HepG2 (cell line): ENCODE data around the gene ITGB6. TPM values are rescaled to one million over a fixed set of nuclear protein-coding genes. Genes with fewer than 3 reads are reported as not detected.

Experiments
- ATAC-seq: fragments of 200-7000 bp; cut with Tn5 transposase; 3 replicates; pipeline ENCODE4 v1.9.1; 2020; ENCODE audit warnings: mild to moderate bottlenecking, moderate library complexity
- BruUV-seq: library from RNA; stranded (reverse); fragments of 400-500 nt; replicated peaks from 2 replicates; lab custom pipeline; 2021; lab: Mats Ljungman, UMichigan
- CTCF ChIA-PET: fragments of 300-600 bp; formaldehyde crosslinking; extraction: SDS; loops from one replicate; lab custom pipeline; 2021; ENCODE audit warnings: low total read pairs, inconsistent platforms, low intra/inter-chr PET ratio; lab: Yijun Ruan, JAX
- POLR2A ChIA-PET: fragments of 350-600 bp; sonication (Branson Sonifier 250); formaldehyde crosslinking; loops from one replicate; lab custom pipeline; 2020; ENCODE audit warnings: antibody characterized with exemption, inconsistent platforms; lab: Yijun Ruan, JAX
- DNase-seq: peaks from one replicate; pipeline ENCODE4 v3.0.0-alpha.2; 2015; ENCODE audit warnings: low spot score
- FAIRE-seq: peaks from 3 replicates; lab custom pipeline; 2011; peaks lifted over from hg19 to GRCh38; lab: Jason Lieb, UNC
- H2AFZ ChIP-seq: one replicate; pipeline ENCODE4 v1.6.1; 2011; ENCODE audit warnings: low read length, inconsistent platforms
- H3K27ac ChIP-seq: fragments of 300-600 bp; 3 replicates; pipeline ENCODE4 v1.8.0; 2011; ENCODE audit warnings: mixed run types, mild to moderate bottlenecking, mixed read lengths, low read length, inconsistent platforms; ENCODE audit not compliant: insufficient read depth; ENCODE audit errors: extremely low read length
- H3K27me3 ChIP-seq, 2 experiments: fragments of 200-600 bp in 1 of 2; 2 replicates in 1 of 2; 3 replicates in 1 of 2; pipeline versions ENCODE4 v1.6.0 to v1.8.0; 2011; ENCODE audit warnings: low read length in 2 of 2, mild to moderate bottlenecking in 2 of 2, moderate library complexity in 2 of 2, inconsistent platforms in 1 of 2; ENCODE audit not compliant: insufficient read depth in 2 of 2, control insufficient read depth in 1 of 2
- H3K36me3 ChIP-seq, 2 experiments: fragments of 200-600 bp in 1 of 2; replicated peaks in 1 of 2; 2 replicates in 1 of 2; 3 replicates in 1 of 2; pipeline versions ENCODE4 v1.5.1 to v1.8.0; 2011; ENCODE audit warnings: low read length in 2 of 2, inconsistent platforms in 1 of 2; ENCODE audit not compliant: insufficient read depth in 2 of 2, control insufficient read depth in 1 of 2
- H3K4me1 ChIP-seq: 2 replicates; pipeline ENCODE4 v1.5.1; 2012; ENCODE audit warnings: low read length, inconsistent platforms; ENCODE audit not compliant: insufficient read depth
- H3K4me2 ChIP-seq: 2 replicates; pipeline ENCODE4 v1.6.0; 2011; ENCODE audit warnings: low read depth, low read length, inconsistent platforms
- H3K4me3 ChIP-seq, 3 experiments: fragments of 200-600 bp in 1 of 3; sonication (generic), shearing (Covaris generic) in 1 of 3; replicated peaks in 1 of 3; 2 replicates each; pipeline ENCODE4 v1.5.1; 2011 to 2016; ENCODE audit warnings: low read length in 3 of 3, inconsistent platforms in 2 of 3, low read depth in 2 of 3, mild to moderate bottlenecking in 2 of 3, control low read depth in 1 of 3, mixed read lengths in 1 of 3; ENCODE audit not compliant: insufficient read depth in 1 of 3
- H3K79me2 ChIP-seq: one replicate; pipeline ENCODE4 v1.6.1; 2011; ENCODE audit warnings: low read length, inconsistent platforms; ENCODE audit not compliant: insufficient read depth
- H3K9ac ChIP-seq: 2 replicates; pipeline ENCODE4 v1.6.0; 2011; ENCODE audit warnings: mild to moderate bottlenecking, low read depth, low read length, inconsistent platforms; ENCODE audit not compliant: insufficient read depth
- H3K9me3 ChIP-seq: 2 replicates; pipeline ENCODE4 v1.5.1; 2012; ENCODE audit warnings: mild to moderate bottlenecking, low read length
- H4K20me1 ChIP-seq: 2 replicates; pipeline ENCODE4 v1.6.0; 2011; ENCODE audit warnings: inconsistent platforms, mild to moderate bottlenecking, low read length, moderate library complexity; ENCODE audit not compliant: insufficient read depth
- DRAP1 ChIP-seq: IDR thresholded peaks from 2 replicates; pipeline ENCODE4 v1.6.1; 2016; ENCODE audit warnings: missing genetic modification reagents, missing compliant biosample characterization
- MIER2 ChIP-seq: IDR thresholded peaks from 2 replicates; pipeline ENCODE4 v1.6.1; 2016; ENCODE audit warnings: missing biosample characterization, missing genetic modification reagents
- MTF2 ChIP-seq: sonication (generic); formaldehyde crosslinking; IDR thresholded peaks from 2 replicates; pipeline ENCODE4 v1.5.0; 2020; ENCODE audit warnings: missing genetic modification reagents, borderline replicate concordance
- NKX3-1 ChIP-seq: sonication (generic); formaldehyde crosslinking; IDR thresholded peaks from 2 replicates; pipeline ENCODE4 v1.5.0; 2020; ENCODE audit warnings: missing genetic modification reagents
- ZNF496 ChIP-seq: sonication (generic); formaldehyde crosslinking; IDR thresholded peaks from 2 replicates; pipeline ENCODE4 v1.8.1; 2023; ENCODE audit warnings: mild to moderate bottlenecking, moderate library complexity, missing genetic modification reagents; ENCODE audit not compliant: insufficient replicate concordance
- WGBS: methylation state at CpG from one replicate; pipeline ENCODE4 v1.1.6; 2017; ENCODE audit warnings: low lambda C conversion rate; 5-methylcytosine and 5-hydroxymethylcytosine counted together
- in situ Hi-C: cut with HindIII; loops from 2 replicates; pipeline ENCODE4 v1.10.0; 2017; ENCODE audit warnings: low pct_unique_long_range_greater_than_20kb; ENCODE audit not compliant: extremely low pct_ligation_motif_present
- intact Hi-C: fragments of 100-400 bp; cut with micrococcal nuclease; formaldehyde crosslinking; loops from one replicate; pipeline ENCODE4 v1.10.0; 2022; ENCODE audit not compliant: unreplicated experiment
- polyA plus RNA-seq, 8 experiments: library from polyadenylated mRNA; depleted of rRNA in 3 of 8; stranded (reverse) in 7 of 8; unstranded in 1 of 8; fragments of >200 nt; fragmentation: Illumina TruSeq in 4 of 8; extraction: Trizol in 4 of 8; gene quantifications; 2 replicates each; pipeline versions ENCODE4 v1.2.1 to v1.2.3, GENCODE V29; 2011 to 2016; ENCODE audit warnings: low read depth in 4 of 8, missing spikeins in 1 of 8, mixed read lengths in 1 of 8; ENCODE audit not compliant: insufficient read depth in 1 of 8
- total RNA-seq, 5 experiments: library from RNA; depleted of rRNA; stranded (reverse); fragments of >200 nt; fragmentation: Illumina TruSeq; extraction: Trizol; gene quantifications; 2 replicates each; pipeline ENCODE4 v1.2.3, GENCODE V29; 2016; ENCODE audit warnings: low read depth in 1 of 5

The ITGB6 gene
- total and polyA plus RNA-seq, 2 of the 13 experiments (the other 11 are each of a cell fraction or from before 2014, with no cell fraction given), result not detected

GRCh38 chr2:160224060-160224459 is 24.0 kb upstream of the ITGB6 start (continued):
- TF ChIP-seq ZNF496 (CRISPR knock-in tag), result no peak

GRCh38 chr2:160223560-160223959 is 23.5 kb upstream of the ITGB6 start:
- in situ Hi-C loops, result no loop called here
- H2AFZ ChIP-seq, result no peak overlapping the region
- ATAC-seq (no peak), FAIRE-seq (peak; percentile 23), DNase-seq (no peak)
- 42% methylated on average over 3 of the region's 3 CpGs for WGBS
- no peaks in the 10 kb centered on the region for H3K36me3 ChIP-seq
- no TSS peak for BruUV-seq
- H3K9ac ChIP-seq, result no peak overlapping the region
- H3K4me3 ChIP-seq, result no peak overlapping the region
- H3K27ac ChIP-seq, result no peak overlapping the region
- no peaks in the 10 kb centered on the region for H3K79me2 ChIP-seq
- H3K4me1 ChIP-seq, result peaks cover 51% of the 10 kb centered on the region
- H3K27me3 ChIP-seq, result no peaks in the 10 kb centered on the region
- ChIA-PET POLR2A (interaction anchor here (1.1 kb wide), 1 partner anchor 16 kb away, joined by 4 read pairs; no protein-coding TSS in a partner anchor), CTCF (no interaction called here)
- H4K20me1 ChIP-seq, result no peaks in the 10 kb centered on the region
- TF ChIP-seq DRAP1 (CRISPR knock-in tag) (no peak), MTF2 (CRISPR knock-in tag) (no peak), MIER2 (CRISPR knock-in tag) (no peak), NKX3-1 (no peak)
- TF ChIP-seq, all 625 proteins: peak for 0
- intact Hi-C loops, result no loop called here
- H3K9me3 ChIP-seq, result no peaks in the 10 kb centered on the region
- H3K4me2 ChIP-seq, result peak overlapping the region; percentile 64; the same call in 1 of the 2 replicates
